ENCODE data around the gene SLC27A5. TPM values are rescaled to one million over a fixed set of nuclear protein-coding genes. Genes with fewer than 3 reads are reported as not detected.

SLC27A5 gene
- polyA plus RNA-seq, 1 of the 3 experiments (the other 2 are of a cell fraction) = 57.3 TPM

- Histone ChIP-seq H3K4me2 (no peak overlapping the region), H2AFZ (ENCODE audit: low read depth) (no peak overlapping the region), H4K20me1 (ENCODE audit: insufficient read depth) (no peaks in the 10 kb centered on the region; the same call in 1 of the 2 replicates), H3K27me3 (ENCODE audit: insufficient read depth) (no peaks in the 10 kb centered on the region), H3K4me1 (ENCODE audit: control insufficient read depth in 1 of 2, insufficient read depth in 2 of 2, low read depth in 1 of 2, low read length in 1 of 2) (peaks cover 0 to 13% of the 10 kb centered on the region in 2 experiments; a peak in 1 of 4 replicates), H3K9me2 (no peaks in the 10 kb centered on the region), H3F3A (replicated peaks; ENCODE audit: insufficient read depth) (peaks cover 19% of the 10 kb centered on the region), H3K27ac (ENCODE audit: low read depth in 2 of 2, low read length in 1 of 2) (no peak overlapping the region), H3K9ac (no peak overlapping the region), H3K9me3 (no peaks in the 10 kb centered on the region), H3K4me3 (ENCODE audit: low read depth in 2 of 2, low read length in 1 of 2) (no peak overlapping the region), H3K79me2 (ENCODE audit: insufficient read depth) (peaks cover 21% of the 10 kb centered on the region), H3K36me3 (replicated peaks in 1 of 2; ENCODE audit: control insufficient read depth in 1 of 2, insufficient read depth in 2 of 2, low read length in 1 of 2) (no peaks in the 10 kb centered on the region)
- ChIA-PET CTCF (interaction anchor here (1.9 kb wide), 1 partner anchor 32 kb away, joined by 5 read pairs; the partner anchor contains the start of gene CHMP2A), POLR2A (no interaction called here)
- TF ChIP-seq SIN3A (IDR thresholded peaks at IDR 0.05; ENCODE audit: borderline replicate concordance, low read depth, low read length) = no peak
- no peak for TF ChIP-seq SMC3 (IDR thresholded peaks at IDR 0.05; ENCODE audit: low read depth, low read length)
- TF ChIP-seq MXI1 (IDR thresholded peaks at IDR 0.05; ENCODE audit: low read depth, low read length) = no peak
- TF ChIP-seq IRF3 (IDR thresholded peaks at IDR 0.05; ENCODE audit: low read depth, low read length) = no peak
- TF ChIP-seq MAX (IDR thresholded peaks at IDR 0.05; ENCODE audit: low read depth) = no peak
- no peak for TF ChIP-seq USF2 (IDR thresholded peaks at IDR 0.05; ENCODE audit: borderline replicate concordance, low read depth, low read length)
- no peak for TF ChIP-seq MEF2A (IDR thresholded peaks at IDR 0.05; ENCODE audit: borderline replicate concordance, low read depth)
- TF ChIP-seq RCOR1 (IDR thresholded peaks at IDR 0.05; ENCODE audit: low read length) = no peak
- no peak for TF ChIP-seq TCF12 (IDR thresholded peaks at IDR 0.05)
- no peak for TF ChIP-seq CTCF (IDR thresholded peaks at IDR 0.05)
- TF ChIP-seq YY1 (IDR thresholded peaks at IDR 0.05; ENCODE audit: low read depth) = no peak
- no peak for TF ChIP-seq CHD2 (IDR thresholded peaks at IDR 0.05; ENCODE audit: low read length, partially characterized antibody)
- WGBS (ENCODE audit: low lambda C conversion rate) = 81% methylated on average over 3 of the region's 3 CpGs
- no peak for DNase-seq
These were observed 10.9 kb upstream of the SLC27A5 start for GRCh38 chr19:58522709-58523108.

GRCh38 chr19:58521651-58522050, 9.9 kb upstream of the SLC27A5 start:
- H3K4me1 ChIP-seq (ENCODE audit: control insufficient read depth in 1 of 2, insufficient read depth in 2 of 2, low read depth in 1 of 2, low read length in 1 of 2) = peaks cover 0 to 21% of the 10 kb centered on the region in 2 experiments; a peak in 1 of 4 replicates
- no peak overlapping the region for H3K4me2 ChIP-seq
- DNase-seq = no peak
- TF ChIP-seq CTCF (IDR thresholded peaks at IDR 0.05) (no peak), USF1 (IDR thresholded peaks at IDR 0.05; ENCODE audit: borderline replicate concordance, low read depth) (no peak)
- no peaks in the 10 kb centered on the region for H3K27me3 ChIP-seq (ENCODE audit: insufficient read depth)
- H3F3A ChIP-seq (replicated peaks; ENCODE audit: insufficient read depth) = peaks cover 19% of the 10 kb centered on the region
- H3K27ac ChIP-seq (ENCODE audit: low read depth in 2 of 2, low read length in 1 of 2) = no peak overlapping the region
- peaks cover 0 to 8% of the 10 kb centered on the region in 2 experiments for H3K36me3 ChIP-seq (replicated peaks in 1 of 2; ENCODE audit: control insufficient read depth in 1 of 2, insufficient read depth in 2 of 2, low read length in 1 of 2)
- H3K4me3 ChIP-seq (ENCODE audit: low read depth in 2 of 2, low read length in 1 of 2) = no peak overlapping the region
- CTCF ChIA-PET = interaction anchor here (4.3 to 4.7 kb wide), 2 partner anchors 22 to 30 kb away, joined by 29 to 81 read pairs; partner anchors contain the start of genes CHMP2A and TRIM28
- 82% methylated on average over 4 of the region's 4 CpGs for WGBS (ENCODE audit: low lambda C conversion rate)
- no peaks in the 10 kb centered on the region for H3K9me3 ChIP-seq
- no peak overlapping the region for H2AFZ ChIP-seq (ENCODE audit: low read depth)
- H3K9me2 ChIP-seq = no peaks in the 10 kb centered on the region
- no peak overlapping the region for H3K9ac ChIP-seq
- peaks cover 32% of the 10 kb centered on the region for H3K79me2 ChIP-seq (ENCODE audit: insufficient read depth)
- POLR2A ChIA-PET = interaction anchor here (3.0 to 3.8 kb wide), 2 partner anchors 23 to 33 kb away, joined by 45 to 49 read pairs; partner anchors contain the start of genes CHMP2A and TRIM28
- H4K20me1 ChIP-seq (ENCODE audit: insufficient read depth) = no peaks in the 10 kb centered on the region; the same call in 1 of the 2 replicates

Measured in SK-N-SH (cell line).